Spleen (tissue), 7 donors: ENCODE results near the gene SPG7.

ENCODE experiments used
- POLR2A ChIP-seq, 3 donors: fragments of 450-650 bp; IDR thresholded peaks; one replicate each; pipeline ENCODE4 v1.5.1; 2017; ENCODE audit warnings: antibody characterized with exemption in 3 of 3, mild to moderate bottlenecking in 1 of 3
- POLR2AphosphoS5 ChIP-seq, 3 donors: sonication (generic); formaldehyde crosslinking; IDR thresholded peaks; one replicate each; pipeline ENCODE4 v1.5.1; 2017; ENCODE audit warnings: antibody characterized with exemption in 3 of 3
- TF ChIP-seq, protein P1 (sequence below), 11 experiments: fragments of 200-600 bp in 7 of 11; fragments of 450-650 bp in 4 of 11; sonication (generic) in 4 of 11; IDR thresholded peaks in 8 of 11; conservative IDR thresholded peaks in 3 of 11; 1 replicate in 7 of 11; 2 replicates in 4 of 11; pipeline versions ENCODE4 v1.4.0 to v1.8.0; 2016 to 2021; ENCODE audit warnings: antibody characterized with exemption in 11 of 11, inconsistent platforms in 4 of 11, mild to moderate bottlenecking in 1 of 11
- donor health status: DM: no; HTN: no; CAD: no; lungs with moderate emphysema.
- donor health status: DM: no; HTN: no; CAD: no.
- donor health status: DM: no; HTN: no; CAD: no.

GRCh38 chr16:89458551-89458950 lies 49.7 kb upstream of the SPG7 start:
- TF ChIP-seq POLR2A (IDR thresholded peaks at IDR 0.05) (no peak), POLR2AphosphoS5 (IDR thresholded peaks at IDR 0.05) (no peak)
- TF ChIP-seq, protein P1, sequence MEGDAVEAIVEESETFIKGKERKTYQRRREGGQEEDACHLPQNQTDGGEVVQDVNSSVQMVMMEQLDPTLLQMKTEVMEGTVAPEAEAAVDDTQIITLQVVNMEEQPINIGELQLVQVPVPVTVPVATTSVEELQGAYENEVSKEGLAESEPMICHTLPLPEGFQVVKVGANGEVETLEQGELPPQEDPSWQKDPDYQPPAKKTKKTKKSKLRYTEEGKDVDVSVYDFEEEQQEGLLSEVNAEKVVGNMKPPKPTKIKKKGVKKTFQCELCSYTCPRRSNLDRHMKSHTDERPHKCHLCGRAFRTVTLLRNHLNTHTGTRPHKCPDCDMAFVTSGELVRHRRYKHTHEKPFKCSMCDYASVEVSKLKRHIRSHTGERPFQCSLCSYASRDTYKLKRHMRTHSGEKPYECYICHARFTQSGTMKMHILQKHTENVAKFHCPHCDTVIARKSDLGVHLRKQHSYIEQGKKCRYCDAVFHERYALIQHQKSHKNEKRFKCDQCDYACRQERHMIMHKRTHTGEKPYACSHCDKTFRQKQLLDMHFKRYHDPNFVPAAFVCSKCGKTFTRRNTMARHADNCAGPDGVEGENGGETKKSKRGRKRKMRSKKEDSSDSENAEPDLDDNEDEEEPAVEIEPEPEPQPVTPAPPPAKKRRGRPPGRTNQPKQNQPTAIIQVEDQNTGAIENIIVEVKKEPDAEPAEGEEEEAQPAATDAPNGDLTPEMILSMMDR (IDR thresholded peaks at IDR 0.05 in 8 of 11, conservative IDR thresholded peaks at IDR 0.05 in 3 of 11), result no peak
